ENCODE results near the gene CCDC107. TPM values are rescaled to one million over a fixed set of nuclear protein-coding genes. Genes with fewer than 3 reads are reported as not detected.
A peak's percentile ranks its signal among the peaks of the same experiment; 100 is the strongest.

The CCDC107 gene
- total RNA-seq, 1 experiment from 2014 or later = 16.4 TPM

GRCh38 chr9:35615981-35616680 lies 42.0 kb upstream of the CCDC107 start:
- no TSS peak for BruUV-seq (replicated peaks)
- ChIA-PET CTCF (interaction anchor here (0.8 kb wide), 1 partner anchor 12 kb away, joined by 3 read pairs; no protein-coding TSS in a partner anchor), POLR2A (ENCODE audit: low non-redundant PET) (no interaction called here)
- Histone ChIP-seq H3K27ac (ENCODE audit: low read depth, low read length, poor library complexity, severe bottlenecking) (no peak overlapping the region), H3K9me3 (ENCODE audit: low read depth, low read length, poor library complexity, severe bottlenecking) (no peaks in the 10 kb centered on the region), H3K4me3 (ENCODE audit: low read depth, low read length, poor library complexity, severe bottlenecking) (no peak overlapping the region), H3K36me3 (ENCODE audit: insufficient read depth, low read length, poor library complexity, severe bottlenecking) (no peaks in the 10 kb centered on the region), H3K4me1 (ENCODE audit: insufficient read depth, low read length, poor library complexity, severe bottlenecking) (no peaks in the 10 kb centered on the region), H3K27me3 (replicated peaks; ENCODE audit: insufficient read depth, low read depth, low read length, poor library complexity) (peaks cover 26% of the 10 kb centered on the region)
- intact Hi-C loops (cut with micrococcal nuclease; ENCODE audit: unreplicated experiment) = no loop called here
- DNase-seq (ENCODE audit: low spot score) = no peak
- TF ChIP-seq CTCF (conservative IDR thresholded peaks at IDR 0.05; ENCODE audit: low read depth, low read length) (no peak), EZH2 (IDR thresholded peaks at IDR 0.05; ENCODE audit: borderline replicate concordance, low read depth, low read length, poor library complexity, severe bottlenecking) (no peak)

GRCh38 chr9:35616681-35617459 lies 41.2 kb upstream of the CCDC107 start:
- DNase-seq (ENCODE audit: low spot score) = no peak
- no peak overlapping the region for H3K27ac ChIP-seq (ENCODE audit: low read depth, low read length, poor library complexity, severe bottlenecking)
- H3K4me3 ChIP-seq (ENCODE audit: low read depth, low read length, poor library complexity, severe bottlenecking) = peak overlapping the region; percentile 33
- H3K4me1 ChIP-seq (ENCODE audit: insufficient read depth, low read length, poor library complexity, severe bottlenecking) = no peaks in the 10 kb centered on the region
- peaks cover 26% of the 10 kb centered on the region for H3K27me3 ChIP-seq (replicated peaks; ENCODE audit: insufficient read depth, low read depth, low read length, poor library complexity)
- intact Hi-C loops (cut with micrococcal nuclease; ENCODE audit: unreplicated experiment) = no loop called here
- TF ChIP-seq EZH2 (IDR thresholded peaks at IDR 0.05; ENCODE audit: borderline replicate concordance, low read depth, low read length, poor library complexity, severe bottlenecking) (no peak), CTCF (conservative IDR thresholded peaks at IDR 0.05; ENCODE audit: low read depth, low read length) (no peak)
- POLR2A ChIA-PET (ENCODE audit: low non-redundant PET) = no interaction called here
- H3K36me3 ChIP-seq (ENCODE audit: insufficient read depth, low read length, poor library complexity, severe bottlenecking) = no peaks in the 10 kb centered on the region
- no TSS peak for BruUV-seq (replicated peaks)
- CTCF ChIA-PET = no interaction called here
- H3K9me3 ChIP-seq (ENCODE audit: low read depth, low read length, poor library complexity, severe bottlenecking) = no peaks in the 10 kb centered on the region

GRCh38 chr9:35617548-35617947 lies 40.5 kb upstream of the CCDC107 start:
- Histone ChIP-seq H3K4me3 (ENCODE audit: low read depth, low read length, poor library complexity, severe bottlenecking) (peak overlapping the region; percentile 33), H3K9me3 (ENCODE audit: low read depth, low read length, poor library complexity, severe bottlenecking) (no peaks in the 10 kb centered on the region), H3K27me3 (replicated peaks; ENCODE audit: insufficient read depth, low read depth, low read length, poor library complexity) (peaks cover 26% of the 10 kb centered on the region), H3K4me1 (ENCODE audit: insufficient read depth, low read length, poor library complexity, severe bottlenecking) (no peaks in the 10 kb centered on the region), H3K36me3 (ENCODE audit: insufficient read depth, low read length, poor library complexity, severe bottlenecking) (no peaks in the 10 kb centered on the region), H3K27ac (ENCODE audit: low read depth, low read length, poor library complexity, severe bottlenecking) (no peak overlapping the region)
- no peak for DNase-seq (ENCODE audit: low spot score)
- POLR2A ChIA-PET (ENCODE audit: low non-redundant PET) = no interaction called here
- intact Hi-C loops (cut with micrococcal nuclease; ENCODE audit: unreplicated experiment) = no loop called here
- no peak for TF ChIP-seq CTCF (conservative IDR thresholded peaks at IDR 0.05; ENCODE audit: low read depth, low read length)
- TF ChIP-seq EZH2 (IDR thresholded peaks at IDR 0.05; ENCODE audit: borderline replicate concordance, low read depth, low read length, poor library complexity, severe bottlenecking) = no peak
- CTCF ChIA-PET = no interaction called here
- BruUV-seq (replicated peaks) = no TSS peak
